ENCODE data around the gene ARHGAP28.

ARHGAP28 gene

DNA sequence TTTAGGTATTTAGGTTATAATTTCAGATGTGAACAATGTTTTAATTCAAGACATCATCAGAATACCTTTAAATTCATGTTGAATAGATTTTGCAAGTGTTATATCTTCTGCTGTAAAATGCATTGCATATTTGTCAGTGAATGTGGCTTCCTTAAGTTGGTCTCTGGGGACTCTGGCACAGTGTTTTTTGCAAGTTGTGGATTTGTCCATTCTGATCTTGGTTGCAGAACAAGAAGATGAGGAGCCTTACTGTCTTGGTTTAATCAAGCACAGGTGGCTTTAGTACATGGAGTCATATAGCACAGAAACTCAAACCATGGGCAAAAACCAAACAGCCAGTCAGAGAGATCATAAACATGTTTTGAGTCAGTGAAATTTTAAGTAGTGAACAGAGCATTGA, 135.7 kb downstream of the ARHGAP28 start:
- TF ChIP-seq, protein P1, sequence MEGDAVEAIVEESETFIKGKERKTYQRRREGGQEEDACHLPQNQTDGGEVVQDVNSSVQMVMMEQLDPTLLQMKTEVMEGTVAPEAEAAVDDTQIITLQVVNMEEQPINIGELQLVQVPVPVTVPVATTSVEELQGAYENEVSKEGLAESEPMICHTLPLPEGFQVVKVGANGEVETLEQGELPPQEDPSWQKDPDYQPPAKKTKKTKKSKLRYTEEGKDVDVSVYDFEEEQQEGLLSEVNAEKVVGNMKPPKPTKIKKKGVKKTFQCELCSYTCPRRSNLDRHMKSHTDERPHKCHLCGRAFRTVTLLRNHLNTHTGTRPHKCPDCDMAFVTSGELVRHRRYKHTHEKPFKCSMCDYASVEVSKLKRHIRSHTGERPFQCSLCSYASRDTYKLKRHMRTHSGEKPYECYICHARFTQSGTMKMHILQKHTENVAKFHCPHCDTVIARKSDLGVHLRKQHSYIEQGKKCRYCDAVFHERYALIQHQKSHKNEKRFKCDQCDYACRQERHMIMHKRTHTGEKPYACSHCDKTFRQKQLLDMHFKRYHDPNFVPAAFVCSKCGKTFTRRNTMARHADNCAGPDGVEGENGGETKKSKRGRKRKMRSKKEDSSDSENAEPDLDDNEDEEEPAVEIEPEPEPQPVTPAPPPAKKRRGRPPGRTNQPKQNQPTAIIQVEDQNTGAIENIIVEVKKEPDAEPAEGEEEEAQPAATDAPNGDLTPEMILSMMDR (IDR thresholded peaks at IDR 0.05; ENCODE audit: insufficient read depth, low read depth, low read length, missing control alignments) = no peak
- no peak for DNase-seq (ENCODE audit: low read depth)
- H3K4me3 ChIP-seq (ENCODE audit: low read depth, low read length) = no peak overlapping the region

DNA sequence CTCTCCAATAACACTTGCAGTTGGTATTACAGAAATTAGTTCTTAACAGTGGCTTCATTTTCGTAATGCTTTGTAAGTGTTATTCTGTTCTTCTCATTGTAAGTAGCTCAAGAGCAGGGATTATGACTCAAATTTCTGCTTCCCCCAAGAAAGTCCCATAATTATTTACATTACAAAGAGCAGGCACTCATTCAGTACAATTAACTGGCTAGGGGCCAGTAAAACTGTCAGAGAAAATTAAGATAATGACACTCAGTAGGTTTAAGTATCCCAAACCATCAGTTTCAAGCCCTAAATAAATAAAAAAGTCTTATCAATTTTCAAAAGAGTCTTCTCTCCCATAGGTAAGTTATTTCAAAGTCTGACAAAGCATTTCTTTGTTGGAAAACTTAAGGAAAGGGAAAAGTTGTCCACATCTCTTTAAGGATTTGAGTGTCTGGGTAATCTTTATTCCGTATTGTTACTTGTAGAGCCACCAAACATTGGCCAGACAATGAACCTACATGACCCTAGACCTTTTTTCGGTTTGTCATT, 137.1 kb downstream of the ARHGAP28 start:
- no peak overlapping the region for H3K4me3 ChIP-seq (ENCODE audit: low read depth, low read length)
- TF ChIP-seq, protein P1 (IDR thresholded peaks at IDR 0.05; ENCODE audit: insufficient read depth, low read depth, low read length, missing control alignments) = no peak
- no peak for DNase-seq (ENCODE audit: low read depth)

DNA sequence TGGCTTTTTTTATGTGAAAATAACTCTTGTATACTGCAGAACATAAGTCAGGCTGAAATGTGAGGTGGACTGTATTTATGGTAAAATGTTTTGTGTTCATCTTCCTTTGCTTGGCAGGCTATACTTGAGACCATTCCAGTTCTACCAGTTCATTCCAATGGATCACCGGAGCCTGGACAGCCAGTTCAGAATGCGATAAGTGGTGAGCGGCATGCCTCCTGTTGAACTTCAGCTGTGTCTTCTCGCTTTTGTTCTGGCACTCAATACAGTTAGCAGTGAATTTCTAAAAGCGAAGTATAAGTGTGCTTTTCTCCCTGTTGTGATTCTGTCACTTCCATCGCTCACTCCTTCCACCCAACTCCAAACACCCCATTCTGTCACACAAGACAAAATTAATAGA, 138.5 kb downstream of the ARHGAP28 start:
- H3K4me3 ChIP-seq (ENCODE audit: low read depth, low read length) = no peak overlapping the region
- no peak for DNase-seq (ENCODE audit: low read depth)
- TF ChIP-seq, protein P1 (IDR thresholded peaks at IDR 0.05; ENCODE audit: insufficient read depth, low read depth, low read length, missing control alignments) = no peak

DNA sequence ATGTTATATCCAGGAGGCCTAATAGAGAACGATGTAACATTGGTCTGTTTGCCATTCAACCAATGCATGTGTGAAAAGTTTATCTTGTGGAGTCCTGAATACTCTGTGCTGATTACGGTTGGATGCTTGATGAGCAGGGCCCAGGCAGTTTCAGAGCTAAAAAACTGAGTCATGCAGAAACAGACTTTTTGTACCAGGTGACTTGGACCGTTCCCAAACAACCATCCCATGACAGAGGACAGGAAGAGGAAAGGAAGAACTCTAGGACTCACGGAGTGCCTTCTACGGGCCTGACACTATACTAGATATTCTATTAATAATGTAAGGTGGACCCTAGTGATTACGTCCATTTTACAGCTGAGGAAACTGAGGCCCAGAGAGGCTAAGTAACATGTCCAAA, 142.1 kb downstream of the ARHGAP28 start:
- no peak for DNase-seq (ENCODE audit: low read depth)
- no peak overlapping the region for H3K4me3 ChIP-seq (ENCODE audit: low read depth, low read length)
- TF ChIP-seq, protein P1 (IDR thresholded peaks at IDR 0.05; ENCODE audit: insufficient read depth, low read depth, low read length, missing control alignments) = no peak

DNA sequence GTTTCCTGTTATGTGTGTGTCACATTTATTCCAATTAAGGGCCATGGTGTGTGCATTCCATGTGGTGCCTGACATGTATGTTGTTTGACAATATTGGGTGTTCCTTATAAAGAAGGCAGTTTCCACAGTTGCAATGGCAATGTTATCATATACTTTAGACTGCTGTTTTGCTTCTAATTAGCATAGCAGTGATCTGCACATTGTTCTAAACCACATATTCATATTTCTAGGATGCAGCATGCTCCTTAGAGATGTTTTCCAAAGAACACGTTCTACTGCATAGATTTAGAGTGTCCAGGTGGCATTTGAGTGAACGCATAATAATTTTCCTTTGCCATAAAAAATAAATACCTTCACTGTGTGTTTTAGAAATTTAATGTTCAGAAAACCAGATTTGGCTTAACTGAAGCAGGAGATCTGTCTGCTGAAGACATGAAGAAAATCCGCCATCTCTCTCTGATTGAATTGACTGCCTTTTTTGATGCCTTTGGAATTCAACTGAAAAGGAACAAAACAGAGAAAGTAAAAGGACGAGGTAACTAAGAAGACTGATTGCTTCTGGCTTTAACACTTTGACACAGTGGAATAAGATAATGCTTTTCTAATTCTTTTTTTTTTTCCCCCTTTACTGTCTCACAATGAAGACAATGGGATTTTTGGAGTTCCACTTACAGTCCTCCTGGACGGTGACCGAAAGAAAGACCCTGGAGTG, 143.7 kb downstream of the ARHGAP28 start:
- no peak for DNase-seq (ENCODE audit: low read depth)
- no peak overlapping the region for H3K4me3 ChIP-seq (ENCODE audit: low read depth, low read length)
- TF ChIP-seq, protein P1 (IDR thresholded peaks at IDR 0.05; ENCODE audit: insufficient read depth, low read depth, low read length, missing control alignments) = no peak

DNA sequence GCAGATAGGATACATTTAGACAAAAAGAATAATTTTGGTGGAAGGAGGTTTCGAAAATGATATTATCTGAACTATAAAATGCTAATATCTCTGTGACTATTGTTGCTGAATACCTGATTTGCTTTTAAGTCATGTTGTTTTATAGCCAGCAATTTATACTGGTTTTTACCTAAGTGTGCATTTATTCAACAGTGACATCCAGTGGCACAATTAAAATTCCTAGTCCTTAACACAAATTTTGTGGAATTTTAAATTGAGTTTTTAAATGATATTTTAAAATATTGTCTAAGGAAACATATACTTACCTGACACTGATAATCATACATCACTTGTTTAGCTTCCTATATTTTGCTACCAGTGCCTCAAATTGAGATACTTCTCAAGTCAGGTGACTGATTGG, 144.8 kb downstream of the ARHGAP28 start:
- TF ChIP-seq, protein P1 (IDR thresholded peaks at IDR 0.05; ENCODE audit: insufficient read depth, low read depth, low read length, missing control alignments) = no peak
- H3K4me3 ChIP-seq (ENCODE audit: low read depth, low read length) = no peak overlapping the region
- DNase-seq (ENCODE audit: low read depth) = no peak

DNA sequence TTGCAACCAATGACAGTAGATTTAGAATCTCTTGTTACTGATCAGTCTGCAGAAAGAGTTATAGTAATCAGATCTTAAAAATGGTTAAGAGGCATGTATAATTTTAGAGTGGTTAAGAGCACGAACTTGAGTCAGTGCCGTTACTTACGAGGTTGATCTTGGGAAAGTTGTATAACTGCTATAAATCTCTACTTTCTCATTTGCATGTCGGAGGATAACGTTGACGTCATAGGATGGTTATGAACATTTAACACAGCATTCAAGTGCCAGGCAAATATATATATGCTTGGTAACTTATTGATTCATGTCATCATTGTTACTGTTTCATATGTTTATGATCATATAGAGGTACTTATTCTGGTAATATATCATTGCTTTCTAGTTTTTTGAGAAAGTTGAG, 146.2 kb downstream of the ARHGAP28 start:
- DNase-seq (ENCODE audit: low read depth) = no peak
- H3K4me3 ChIP-seq (ENCODE audit: low read depth, low read length) = no peak overlapping the region
- TF ChIP-seq, protein P1 (IDR thresholded peaks at IDR 0.05; ENCODE audit: insufficient read depth, low read depth, low read length, missing control alignments) = no peak
